NB4 (cell line): ENCODE data around the gene NDUFAF3.
"Not testable (repeated sequence)": the region's sequence is repeated elsewhere in the genome, so short reads cannot be mapped to it uniquely, and the experiment has no call there.

Source experiments
- DNase-seq: peaks from one replicate; pipeline ENCODE4 v3.0.0; 2010; ENCODE audit warnings: low read depth
- H3K4me3 ChIP-seq: one replicate; pipeline ENCODE4 v1.5.1; 2011; ENCODE audit warnings: mild to moderate bottlenecking, low read depth, low read length, moderate library complexity
- MYC ChIP-seq: IDR thresholded peaks from 2 replicates; pipeline ENCODE4 v1.6.1; 2011; ENCODE audit warnings: low read depth, low read length
- POLR2A ChIP-seq: IDR thresholded peaks from 2 replicates; pipeline ENCODE4 v1.6.1; 2011; ENCODE audit warnings: mild to moderate bottlenecking; ENCODE audit not compliant: insufficient read length; ENCODE audit errors: extremely low read depth
- TF ChIP-seq, protein P1 (sequence below): IDR thresholded peaks from 2 replicates; pipeline ENCODE4 v1.6.1; 2011; ENCODE audit warnings: low read depth, low read length
- TF ChIP-seq, protein P2 (sequence below): IDR thresholded peaks from one replicate; pipeline ENCODE4 v1.5.1; 2012; ENCODE audit warnings: low read depth, low read length

The NDUFAF3 gene

DNA sequence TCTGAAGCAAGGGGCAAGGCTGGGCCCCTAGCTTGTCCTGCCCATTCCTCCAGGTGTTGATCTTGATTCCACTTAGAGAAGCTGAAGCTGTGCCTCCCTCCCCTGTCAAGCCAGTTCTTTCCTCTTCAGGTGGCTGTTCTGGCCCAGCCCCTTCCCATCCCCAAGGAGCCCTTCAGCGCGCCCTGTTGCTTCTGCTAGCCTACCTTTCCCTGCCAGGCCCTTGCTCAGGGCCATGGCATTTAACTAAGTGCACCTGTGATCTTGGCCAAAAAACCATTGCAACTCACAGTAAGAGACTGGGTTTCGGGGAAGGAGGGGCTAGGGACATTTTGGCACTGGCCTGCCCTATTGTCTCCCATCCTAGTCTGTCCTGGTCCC is 16.6 kb upstream of the NDUFAF3 start:
- no peak overlapping the region for H3K4me3 ChIP-seq
- DNase-seq = no peak
- TF ChIP-seq, protein P1, sequence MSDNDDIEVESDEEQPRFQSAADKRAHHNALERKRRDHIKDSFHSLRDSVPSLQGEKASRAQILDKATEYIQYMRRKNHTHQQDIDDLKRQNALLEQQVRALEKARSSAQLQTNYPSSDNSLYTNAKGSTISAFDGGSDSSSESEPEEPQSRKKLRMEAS = no peak
- no peak for TF ChIP-seq MYC
- TF ChIP-seq, protein P2, sequence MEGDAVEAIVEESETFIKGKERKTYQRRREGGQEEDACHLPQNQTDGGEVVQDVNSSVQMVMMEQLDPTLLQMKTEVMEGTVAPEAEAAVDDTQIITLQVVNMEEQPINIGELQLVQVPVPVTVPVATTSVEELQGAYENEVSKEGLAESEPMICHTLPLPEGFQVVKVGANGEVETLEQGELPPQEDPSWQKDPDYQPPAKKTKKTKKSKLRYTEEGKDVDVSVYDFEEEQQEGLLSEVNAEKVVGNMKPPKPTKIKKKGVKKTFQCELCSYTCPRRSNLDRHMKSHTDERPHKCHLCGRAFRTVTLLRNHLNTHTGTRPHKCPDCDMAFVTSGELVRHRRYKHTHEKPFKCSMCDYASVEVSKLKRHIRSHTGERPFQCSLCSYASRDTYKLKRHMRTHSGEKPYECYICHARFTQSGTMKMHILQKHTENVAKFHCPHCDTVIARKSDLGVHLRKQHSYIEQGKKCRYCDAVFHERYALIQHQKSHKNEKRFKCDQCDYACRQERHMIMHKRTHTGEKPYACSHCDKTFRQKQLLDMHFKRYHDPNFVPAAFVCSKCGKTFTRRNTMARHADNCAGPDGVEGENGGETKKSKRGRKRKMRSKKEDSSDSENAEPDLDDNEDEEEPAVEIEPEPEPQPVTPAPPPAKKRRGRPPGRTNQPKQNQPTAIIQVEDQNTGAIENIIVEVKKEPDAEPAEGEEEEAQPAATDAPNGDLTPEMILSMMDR = no peak
- no peak for TF ChIP-seq POLR2A

DNA sequence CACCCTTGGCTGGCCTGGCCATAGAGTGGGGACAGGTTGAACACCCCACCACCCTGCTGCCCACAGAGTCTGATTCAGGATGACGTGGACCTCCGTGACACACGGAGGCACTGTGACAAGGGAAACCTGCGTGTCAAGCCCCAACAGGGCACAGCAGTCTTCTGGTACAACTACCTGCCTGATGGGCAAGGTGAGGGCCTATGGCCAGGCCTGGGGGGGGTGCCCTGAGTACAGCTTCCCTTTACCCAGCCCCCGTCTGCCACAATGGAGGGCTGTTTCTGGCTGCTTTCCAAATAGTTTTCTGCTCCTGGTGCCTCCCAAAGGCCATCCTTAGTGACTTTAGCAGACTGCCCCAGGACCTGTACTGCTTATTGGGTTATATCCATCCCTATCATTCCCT is 15.9 kb upstream of the NDUFAF3 start:
- H3K4me3 ChIP-seq = no peak overlapping the region
- DNase-seq = no peak
- TF ChIP-seq MYC (no peak), POLR2A (no peak)
- TF ChIP-seq, protein P2 = no peak
- TF ChIP-seq, protein P1 = no peak

DNA sequence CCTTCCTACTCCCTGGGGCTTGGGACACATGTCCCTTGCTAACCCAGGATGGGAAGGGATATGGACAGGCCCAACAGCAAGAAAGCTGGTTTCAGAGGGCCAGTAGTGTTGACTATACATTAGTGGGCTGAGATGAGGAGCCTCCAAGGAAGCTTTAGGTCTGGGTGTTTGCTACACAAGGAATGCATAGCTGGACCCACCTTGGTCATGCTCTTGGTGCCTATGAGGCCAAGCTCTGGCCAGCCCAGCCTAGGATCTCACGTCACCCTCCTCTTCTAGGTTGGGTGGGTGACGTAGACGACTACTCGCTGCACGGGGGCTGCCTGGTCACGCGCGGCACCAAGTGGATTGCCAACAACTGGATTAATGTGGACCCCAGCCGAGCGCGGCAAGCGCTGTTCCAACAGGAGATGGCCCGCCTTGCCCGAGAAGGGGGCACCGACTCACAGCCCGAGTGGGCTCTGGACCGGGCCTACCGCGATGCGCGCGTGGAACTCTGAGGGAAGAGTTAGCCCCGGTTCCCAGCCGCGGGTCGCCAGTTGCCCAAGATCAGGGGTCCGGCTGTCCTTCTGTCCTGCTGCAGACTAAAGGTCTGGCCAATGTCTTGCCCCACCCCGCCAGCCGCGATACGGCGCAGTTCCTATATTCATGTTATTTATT is 15.4 kb upstream of the NDUFAF3 start:
- peak overlapping the region; percentile 80 for H3K4me3 ChIP-seq
- peak; percentile 19 for DNase-seq
- TF ChIP-seq POLR2A (no peak), MYC (no peak)
- TF ChIP-seq, protein P2 = no peak

DNA sequence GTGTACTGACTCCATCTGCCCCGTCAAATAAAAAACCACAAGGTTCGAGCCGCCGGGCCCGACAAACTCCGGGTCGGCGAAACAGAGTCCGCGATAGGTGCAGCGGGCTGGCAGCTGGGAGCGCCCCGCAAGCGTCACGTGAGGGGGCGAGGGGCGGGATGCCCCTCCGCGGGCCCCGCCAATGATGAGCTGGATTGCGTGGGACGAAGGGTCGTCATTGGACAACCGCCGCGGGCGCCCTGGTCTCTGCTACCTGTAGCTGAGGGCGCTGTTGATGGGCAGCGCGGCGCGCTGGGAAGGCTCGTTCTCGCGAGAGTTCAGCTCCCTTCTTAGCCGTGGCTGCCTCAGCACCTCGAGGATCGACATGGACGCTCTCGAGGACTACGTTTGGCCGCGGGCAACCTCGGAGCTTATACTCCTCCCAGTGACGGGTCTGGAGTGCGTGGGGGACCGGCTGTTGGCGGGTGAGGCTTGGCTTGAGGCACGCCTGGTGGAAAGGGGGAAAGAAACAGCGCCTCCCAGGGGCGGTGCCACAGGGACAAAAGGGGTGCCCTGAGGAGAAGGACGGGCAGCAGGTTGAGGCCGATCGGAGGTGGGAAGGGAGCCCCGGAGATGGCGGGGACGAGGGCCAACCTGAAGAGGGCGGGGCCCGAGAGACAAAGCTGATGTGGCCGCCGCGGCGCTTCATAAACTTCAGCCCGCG is 14.7 kb upstream of the NDUFAF3 start, which contains the start of gene WDR6:
Gene WDR6 (plus strand): TSS at position 324 of the 703 bp plus-strand sequence. CDS start 41 bp downstream, at position 365.
- peak; percentile 98 for DNase-seq
- H3K4me3 ChIP-seq = peak within 1 kb of the TSS; percentile 80
- TF ChIP-seq, protein P1 = peak; percentile 85
- no peak; the same call in 1 of the 2 replicates for TF ChIP-seq MYC
- peak; percentile 89 for TF ChIP-seq POLR2A
- TF ChIP-seq, protein P2 = no peak

DNA sequence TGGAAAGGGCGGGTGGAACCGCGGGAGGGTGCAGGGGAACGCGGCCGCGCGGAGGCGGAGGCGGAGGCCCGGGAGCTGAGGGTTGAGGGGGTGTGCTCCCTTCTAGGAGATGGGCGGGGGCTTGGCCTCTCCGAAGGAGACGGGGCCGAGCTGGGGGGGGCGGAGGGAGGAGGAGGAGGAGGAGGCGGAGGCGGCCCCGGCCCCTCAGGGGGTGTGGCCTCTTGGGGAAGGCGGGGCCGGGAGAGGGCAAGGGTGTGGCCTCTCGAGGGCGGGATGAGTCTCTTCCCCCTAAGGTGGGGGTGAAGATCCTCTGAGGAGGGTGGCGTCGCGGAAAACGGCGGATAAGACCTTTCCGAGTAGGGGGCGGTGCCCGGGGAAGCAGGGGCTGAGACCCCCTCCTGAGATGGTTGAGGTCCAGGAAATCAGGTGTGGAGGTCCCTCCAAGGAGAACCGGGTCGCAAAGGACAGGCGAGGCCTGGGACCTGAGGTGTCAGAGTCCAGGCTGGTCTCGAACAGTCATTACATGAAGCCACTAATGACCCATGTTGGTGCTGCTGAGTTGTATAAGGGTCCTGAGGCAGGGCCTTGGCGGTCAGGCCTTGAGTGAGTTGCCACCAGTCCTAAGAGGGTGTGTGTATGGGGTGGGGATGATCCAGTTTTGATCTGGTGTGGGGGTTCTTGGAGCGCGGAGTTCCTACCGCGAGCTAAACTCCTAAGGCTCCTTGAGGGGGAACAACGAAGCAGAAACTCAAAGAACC is 14.0 kb upstream of the NDUFAF3 start:
- peak overlapping the region; percentile 80 for H3K4me3 ChIP-seq
- TF ChIP-seq, protein P1 = no peak
- TF ChIP-seq, protein P2 = no peak
- TF ChIP-seq POLR2A = no peak
- no peak for TF ChIP-seq MYC
- DNase-seq = peak; percentile 87

DNA sequence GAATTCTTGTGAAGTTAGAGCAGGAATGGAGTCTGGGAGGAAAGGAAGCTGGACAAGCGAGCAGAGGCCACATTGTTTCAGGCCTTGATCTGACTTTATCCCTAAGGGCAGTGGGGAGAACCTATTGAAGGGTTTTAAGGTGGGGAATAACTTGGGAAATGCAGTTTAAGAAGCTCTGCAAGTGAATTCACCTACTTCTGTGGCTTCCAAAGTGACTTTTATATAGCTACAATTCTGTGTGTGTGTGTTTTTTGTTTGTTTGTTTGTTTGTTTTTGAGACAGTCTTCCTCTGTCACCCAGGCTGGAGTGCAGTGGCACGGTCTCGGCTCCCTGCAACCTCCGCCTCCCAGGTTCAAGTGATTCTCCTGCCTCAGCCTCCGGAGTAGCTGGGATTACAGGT is 13.3 kb upstream of the NDUFAF3 start:
- peak overlapping the region; percentile 55 for H3K4me3 ChIP-seq
- DNase-seq = not testable (repeated sequence)
